Neural cell (in vitro differentiated cells): ENCODE measurements around the gene NISCH. TPM values are rescaled to one million over a fixed set of nuclear protein-coding genes. Genes with fewer than 3 reads are reported as not detected.

ENCODE experiments used
- H2AFZ ChIP-seq: fragments of 200-600, 300-800 bp; sonication (generic), shearing (Covaris generic); 2 replicates; pipeline ENCODE4 v1.6.0; 2014; ENCODE audit warnings: low read depth, mild to moderate bottlenecking, antibody characterized with exemption, low read length, moderate library complexity
- H3F3A ChIP-seq: fragments of 200-600 bp; shearing (Covaris generic); 2 replicates; pipeline ENCODE4 v1.6.1; 2016; ENCODE audit warnings: mild to moderate bottlenecking, moderate library complexity, mixed read lengths, antibody characterized with exemption, low read length; ENCODE audit not compliant: insufficient read depth, poor library complexity, severe bottlenecking
- H3K27ac ChIP-seq: fragments of 200-600, 300-800 bp; sonication (generic), shearing (Covaris generic); 2 replicates; pipeline ENCODE4 v1.5.1; 2014; ENCODE audit warnings: mild to moderate bottlenecking, low read length, moderate library complexity
- H3K27me3 ChIP-seq: fragments of 300-800, 200-600 bp; sonication (generic), shearing (Covaris generic); 2 replicates; pipeline ENCODE4 v1.6.0; 2014; ENCODE audit warnings: mild to moderate bottlenecking, low read depth, low read length, moderate library complexity; ENCODE audit not compliant: insufficient read depth
- H3K36me3 ChIP-seq: fragments of 300-800, 200-600 bp; sonication (generic), shearing (Covaris generic); 2 replicates; pipeline ENCODE4 v1.5.1; 2014; ENCODE audit warnings: mild to moderate bottlenecking, antibody characterized with exemption, low read length, moderate library complexity; ENCODE audit not compliant: insufficient read depth
- H3K4me2 ChIP-seq: fragments of 300-800, 200-600 bp; sonication (generic), shearing (Covaris generic); 2 replicates; pipeline ENCODE4 v1.6.0; 2014; ENCODE audit warnings: mild to moderate bottlenecking, low read length
- H3K4me3 ChIP-seq: fragments of 300-800, 200-600 bp; sonication (generic), shearing (Covaris generic); 2 replicates; pipeline ENCODE4 v1.5.1; 2014; ENCODE audit warnings: mild to moderate bottlenecking, low read length, moderate library complexity
- H3K79me2 ChIP-seq: fragments of 200-600 bp; shearing (Covaris generic); replicated peaks from 2 replicates; pipeline ENCODE4 v1.6.0; 2014; ENCODE audit warnings: mild to moderate bottlenecking, low read length, moderate library complexity; ENCODE audit not compliant: insufficient read depth
- H3K9ac ChIP-seq: fragments of 300-800, 200-600 bp; sonication (generic), shearing (Covaris generic); 2 replicates; pipeline ENCODE4 v1.6.1; 2016; ENCODE audit warnings: mild to moderate bottlenecking, low read length, mixed read lengths
- H3K9me2 ChIP-seq: fragments of 200-600 bp; shearing (Covaris generic); 2 replicates; pipeline ENCODE4 v1.6.1; 2016; ENCODE audit warnings: mild to moderate bottlenecking, low read length, mixed read lengths; ENCODE audit not compliant: insufficient read depth
- H3K9me3 ChIP-seq: fragments of 200-600, 300-800 bp; sonication (generic), shearing (Covaris generic); 2 replicates; pipeline ENCODE4 v1.6.1; 2016; ENCODE audit warnings: mild to moderate bottlenecking, mixed run types, low read length, moderate library complexity, mixed read lengths
- H4K20me1 ChIP-seq: fragments of 200-600 bp; shearing (Covaris generic); 2 replicates; pipeline ENCODE4 v1.6.1; 2016; ENCODE audit warnings: mild to moderate bottlenecking, mixed run types; ENCODE audit not compliant: insufficient read depth
- EP300 ChIP-seq: fragments of 450-650 bp; conservative IDR thresholded peaks from 2 replicates; pipeline ENCODE4 v1.6.1; 2014; ENCODE audit warnings: antibody characterized with exemption, mild to moderate bottlenecking, moderate library complexity; ENCODE audit not compliant: poor library complexity, severe bottlenecking
- EZH2 ChIP-seq: fragments of 200-600, 300-800 bp; shearing (Covaris generic), sonication (generic); IDR thresholded peaks from 2 replicates; pipeline ENCODE4 v1.6.1; 2014; ENCODE audit warnings: antibody characterized with exemption, low read length, borderline replicate concordance, mild to moderate bottlenecking; ENCODE audit not compliant: insufficient read depth, poor library complexity, severe bottlenecking
- MXI1 ChIP-seq: fragments of 450-650 bp; conservative IDR thresholded peaks from 2 replicates; pipeline ENCODE4 v1.6.1; 2014; ENCODE audit warnings: antibody characterized with exemption, mild to moderate bottlenecking; ENCODE audit not compliant: poor library complexity, severe bottlenecking
- POLR2AphosphoS5 ChIP-seq: IDR thresholded peaks from 2 replicates; pipeline ENCODE4 v1.6.1; 2012
- RAD21 ChIP-seq: fragments of 450-650 bp; conservative IDR thresholded peaks from 2 replicates; pipeline ENCODE4 v1.6.1; 2014; ENCODE audit warnings: antibody characterized with exemption, mild to moderate bottlenecking, moderate library complexity
- SMC3 ChIP-seq: fragments of 450-650 bp; conservative IDR thresholded peaks from 2 replicates; pipeline ENCODE4 v1.6.1; 2014; ENCODE audit warnings: antibody characterized with exemption, mild to moderate bottlenecking, moderate library complexity; ENCODE audit not compliant: poor library complexity
- TAF1 ChIP-seq: IDR thresholded peaks from 2 replicates; pipeline ENCODE4 v1.6.1; 2012; ENCODE audit warnings: low read depth
- polyA plus RNA-seq: library from polyadenylated mRNA; depleted of rRNA; stranded (reverse); fragments of >200 nt; gene quantifications from 2 replicates; pipeline ENCODE4 v1.2.3, GENCODE V29; 2014
- TF ChIP-seq, protein P1 (sequence below): IDR thresholded peaks from 2 replicates; pipeline ENCODE4 v1.6.1; 2012; ENCODE audit warnings: borderline replicate concordance
- TF ChIP-seq, protein P2 (sequence below): fragments of 450-650 bp; IDR thresholded peaks from 2 replicates; pipeline ENCODE4 v1.5.1; 2014; ENCODE audit warnings: antibody characterized with exemption, mild to moderate bottlenecking, moderate library complexity; ENCODE audit not compliant: poor library complexity, severe bottlenecking

Gene NISCH
- polyA plus RNA-seq, 1 donor from 2014 or later = 88.9 TPM

DNA sequence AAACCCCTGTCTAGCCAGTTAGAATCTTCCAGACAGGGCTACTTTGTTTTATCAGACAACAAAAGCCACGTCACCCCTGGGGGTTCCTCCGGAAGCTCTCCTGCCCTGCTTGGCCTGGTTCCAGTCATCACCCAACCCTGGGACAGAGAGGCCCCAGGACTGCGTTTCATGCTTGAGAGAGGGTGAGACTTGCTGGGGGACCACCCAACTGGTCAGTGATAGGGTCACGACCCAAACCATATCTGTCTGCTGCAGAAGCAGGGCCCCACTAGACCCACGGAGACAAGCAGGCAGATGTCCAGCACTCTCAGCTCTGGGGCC is 77.1 kb downstream of the NISCH start:
- Histone ChIP-seq H3K9ac (peak overlapping the region; percentile 66), H2AFZ (no peak overlapping the region), H3K79me2 (peaks cover 8% of the 10 kb centered on the region), H3K9me3 (no peaks in the 10 kb centered on the region), H3K4me2 (peak overlapping the region; percentile 19), H3K36me3 (no peaks in the 10 kb centered on the region), H3K9me2 (no peaks in the 10 kb centered on the region), H3F3A (no peaks in the 10 kb centered on the region), H3K27me3 (peaks cover 7% of the 10 kb centered on the region), H3K27ac (no peak overlapping the region), H4K20me1 (no peaks in the 10 kb centered on the region), H3K4me3 (peak overlapping the region; percentile 76)
- TF ChIP-seq EP300 (no peak), MXI1 (no peak), EZH2 (no peak), SMC3 (no peak)
- TF ChIP-seq, protein P1, sequence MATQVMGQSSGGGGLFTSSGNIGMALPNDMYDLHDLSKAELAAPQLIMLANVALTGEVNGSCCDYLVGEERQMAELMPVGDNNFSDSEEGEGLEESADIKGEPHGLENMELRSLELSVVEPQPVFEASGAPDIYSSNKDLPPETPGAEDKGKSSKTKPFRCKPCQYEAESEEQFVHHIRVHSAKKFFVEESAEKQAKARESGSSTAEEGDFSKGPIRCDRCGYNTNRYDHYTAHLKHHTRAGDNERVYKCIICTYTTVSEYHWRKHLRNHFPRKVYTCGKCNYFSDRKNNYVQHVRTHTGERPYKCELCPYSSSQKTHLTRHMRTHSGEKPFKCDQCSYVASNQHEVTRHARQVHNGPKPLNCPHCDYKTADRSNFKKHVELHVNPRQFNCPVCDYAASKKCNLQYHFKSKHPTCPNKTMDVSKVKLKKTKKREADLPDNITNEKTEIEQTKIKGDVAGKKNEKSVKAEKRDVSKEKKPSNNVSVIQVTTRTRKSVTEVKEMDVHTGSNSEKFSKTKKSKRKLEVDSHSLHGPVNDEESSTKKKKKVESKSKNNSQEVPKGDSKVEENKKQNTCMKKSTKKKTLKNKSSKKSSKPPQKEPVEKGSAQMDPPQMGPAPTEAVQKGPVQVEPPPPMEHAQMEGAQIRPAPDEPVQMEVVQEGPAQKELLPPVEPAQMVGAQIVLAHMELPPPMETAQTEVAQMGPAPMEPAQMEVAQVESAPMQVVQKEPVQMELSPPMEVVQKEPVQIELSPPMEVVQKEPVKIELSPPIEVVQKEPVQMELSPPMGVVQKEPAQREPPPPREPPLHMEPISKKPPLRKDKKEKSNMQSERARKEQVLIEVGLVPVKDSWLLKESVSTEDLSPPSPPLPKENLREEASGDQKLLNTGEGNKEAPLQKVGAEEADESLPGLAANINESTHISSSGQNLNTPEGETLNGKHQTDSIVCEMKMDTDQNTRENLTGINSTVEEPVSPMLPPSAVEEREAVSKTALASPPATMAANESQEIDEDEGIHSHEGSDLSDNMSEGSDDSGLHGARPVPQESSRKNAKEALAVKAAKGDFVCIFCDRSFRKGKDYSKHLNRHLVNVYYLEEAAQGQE = no peak

DNA sequence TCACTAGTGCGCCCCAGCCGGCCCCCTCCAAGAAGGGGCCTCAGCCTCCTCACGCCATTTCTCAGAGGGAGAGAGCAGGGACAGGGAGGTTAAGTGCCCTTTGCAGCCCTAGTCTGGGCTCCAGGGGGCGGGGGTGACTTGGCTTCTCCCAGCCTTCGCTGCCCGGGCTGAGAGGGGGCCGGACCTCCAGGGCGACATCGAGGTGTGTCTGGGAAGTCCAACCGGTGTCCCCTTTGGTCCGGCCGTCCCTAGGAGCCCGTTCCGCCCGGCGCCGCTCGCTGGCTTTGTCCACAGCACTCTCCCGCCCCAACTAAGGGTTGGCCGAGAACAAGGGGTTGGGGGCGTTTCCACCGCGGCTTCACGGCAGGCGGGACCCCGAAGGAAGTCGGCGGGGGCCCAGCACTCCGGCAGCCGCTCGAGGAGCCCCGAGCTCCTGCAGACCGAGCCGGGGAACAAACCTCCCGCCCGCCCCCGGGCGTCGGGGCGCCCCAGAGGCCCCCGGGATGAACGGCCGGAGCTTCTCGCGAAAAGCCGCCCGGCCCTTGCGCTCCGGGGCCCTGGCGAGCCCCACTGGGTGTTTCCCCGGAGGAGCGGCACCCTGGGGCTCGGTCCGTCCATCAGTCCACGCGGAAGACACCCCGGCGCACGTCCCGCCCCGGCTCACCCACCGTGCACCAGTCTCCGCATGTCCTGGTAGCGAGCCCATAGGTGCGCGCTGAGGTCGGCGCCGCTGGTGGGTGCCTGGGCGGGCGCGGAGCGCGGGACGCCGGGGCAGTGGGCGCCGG is 77.6 kb downstream of the NISCH start:
- H3K27me3 ChIP-seq = peaks cover 7% of the 10 kb centered on the region
- peak overlapping the region; percentile 66 for H3K9ac ChIP-seq
- H3K27ac ChIP-seq = no peak overlapping the region
- no peaks in the 10 kb centered on the region for H3K9me2 ChIP-seq
- no peaks in the 10 kb centered on the region for H3K36me3 ChIP-seq
- peaks cover 12% of the 10 kb centered on the region for H3K79me2 ChIP-seq
- no peaks in the 10 kb centered on the region for H4K20me1 ChIP-seq
- no peaks in the 10 kb centered on the region for H3K9me3 ChIP-seq
- H3K4me2 ChIP-seq = peak overlapping the region; percentile 19
- TF ChIP-seq SMC3 (no peak), RAD21 (no peak), POLR2AphosphoS5 (no peak), EZH2 (no peak), EP300 (no peak), MXI1 (no peak), TAF1 (no peak)
- TF ChIP-seq, protein P1 = no peak
- TF ChIP-seq, protein P2, sequence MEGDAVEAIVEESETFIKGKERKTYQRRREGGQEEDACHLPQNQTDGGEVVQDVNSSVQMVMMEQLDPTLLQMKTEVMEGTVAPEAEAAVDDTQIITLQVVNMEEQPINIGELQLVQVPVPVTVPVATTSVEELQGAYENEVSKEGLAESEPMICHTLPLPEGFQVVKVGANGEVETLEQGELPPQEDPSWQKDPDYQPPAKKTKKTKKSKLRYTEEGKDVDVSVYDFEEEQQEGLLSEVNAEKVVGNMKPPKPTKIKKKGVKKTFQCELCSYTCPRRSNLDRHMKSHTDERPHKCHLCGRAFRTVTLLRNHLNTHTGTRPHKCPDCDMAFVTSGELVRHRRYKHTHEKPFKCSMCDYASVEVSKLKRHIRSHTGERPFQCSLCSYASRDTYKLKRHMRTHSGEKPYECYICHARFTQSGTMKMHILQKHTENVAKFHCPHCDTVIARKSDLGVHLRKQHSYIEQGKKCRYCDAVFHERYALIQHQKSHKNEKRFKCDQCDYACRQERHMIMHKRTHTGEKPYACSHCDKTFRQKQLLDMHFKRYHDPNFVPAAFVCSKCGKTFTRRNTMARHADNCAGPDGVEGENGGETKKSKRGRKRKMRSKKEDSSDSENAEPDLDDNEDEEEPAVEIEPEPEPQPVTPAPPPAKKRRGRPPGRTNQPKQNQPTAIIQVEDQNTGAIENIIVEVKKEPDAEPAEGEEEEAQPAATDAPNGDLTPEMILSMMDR = no peak
- H2AFZ ChIP-seq = peak overlapping the region; percentile 8
- no peaks in the 10 kb centered on the region for H3F3A ChIP-seq
- peak overlapping the region; percentile 76 for H3K4me3 ChIP-seq
